ENCODE results near the gene TMEM120B.
A peak's percentile ranks its signal among the peaks of the same experiment; 100 is the strongest.
"Not testable (repeated sequence)": the region's sequence is repeated elsewhere in the genome, so short reads cannot be mapped to it uniquely, and the experiment has no call there.

TMEM120B gene

GRCh38 chr12:121733849-121734248, 21.3 kb downstream of the TMEM120B start:
- no peak for TF ChIP-seq JUND (IDR thresholded peaks at IDR 0.05; ENCODE audit: low read depth)
- in situ Hi-C loops (cut with HindIII; ENCODE audit: low pct_unique_long_range_greater_than_20kb, low sequenced_read_pairs), result no loop called here
- DNase-seq (ENCODE audit: low read depth in 1 of 2, low spot score in 1 of 2), result no peak

- in situ Hi-C loops (cut with HindIII; ENCODE audit: low pct_unique_long_range_greater_than_20kb, low sequenced_read_pairs), result no loop called here
- no peak for TF ChIP-seq JUND (IDR thresholded peaks at IDR 0.05; ENCODE audit: low read depth)
- no peak for DNase-seq (ENCODE audit: low read depth in 1 of 2, low spot score in 1 of 2)
These were observed 25.8 kb downstream of the TMEM120B start for GRCh38 chr12:121738340-121738858.

GRCh38 chr12:121740847-121741246, 28.3 kb downstream of the TMEM120B start:
- TF ChIP-seq JUND (IDR thresholded peaks at IDR 0.05; ENCODE audit: low read depth), result no peak
- in situ Hi-C loops (cut with HindIII; ENCODE audit: low pct_unique_long_range_greater_than_20kb, low sequenced_read_pairs), result no loop called here
- DNase-seq (ENCODE audit: low read depth in 1 of 2, low spot score in 1 of 2), result no peak

- in situ Hi-C loops (cut with HindIII; ENCODE audit: low pct_unique_long_range_greater_than_20kb, low sequenced_read_pairs), result no loop called here
- no peak for TF ChIP-seq JUND (IDR thresholded peaks at IDR 0.05; ENCODE audit: low read depth)
- no peak for DNase-seq (ENCODE audit: low read depth in 1 of 2, low spot score in 1 of 2)
These were observed 29.2 kb downstream of the TMEM120B start for GRCh38 chr12:121741743-121742142.

- in situ Hi-C loops (cut with HindIII; ENCODE audit: low pct_unique_long_range_greater_than_20kb, low sequenced_read_pairs); DNase-seq (ENCODE audit: low read depth in 1 of 2, low spot score in 1 of 2): not testable (repeated sequence)
These were observed 33.0 kb downstream of the TMEM120B start for GRCh38 chr12:121745545-121745944.

- in situ Hi-C loops (cut with HindIII; ENCODE audit: low pct_unique_long_range_greater_than_20kb, low sequenced_read_pairs), result no loop called here
- TF ChIP-seq JUND (IDR thresholded peaks at IDR 0.05; ENCODE audit: low read depth), result no peak
- no peak for DNase-seq (ENCODE audit: low read depth in 1 of 2, low spot score in 1 of 2)
These were observed 35.6 kb downstream of the TMEM120B start for GRCh38 chr12:121748218-121748570.

GRCh38 chr12:121748571-121749265, 36.2 kb downstream of the TMEM120B start:
- DNase-seq (ENCODE audit: low read depth in 1 of 2, low spot score in 1 of 2), result peak; percentile 46 to 83
- in situ Hi-C loops (cut with HindIII; ENCODE audit: low pct_unique_long_range_greater_than_20kb, low sequenced_read_pairs), result no loop called here
- TF ChIP-seq JUND (IDR thresholded peaks at IDR 0.05; ENCODE audit: low read depth), result no peak

- no peak for TF ChIP-seq JUND (IDR thresholded peaks at IDR 0.05; ENCODE audit: low read depth)
- in situ Hi-C loops (cut with HindIII; ENCODE audit: low pct_unique_long_range_greater_than_20kb, low sequenced_read_pairs), result no loop called here
- no peak for DNase-seq (ENCODE audit: low read depth in 1 of 2, low spot score in 1 of 2)
These were observed 36.7 kb downstream of the TMEM120B start for GRCh38 chr12:121749267-121749666.

GRCh38 chr12:121750507-121750955, 38.0 kb downstream of the TMEM120B start:
- DNase-seq (ENCODE audit: low read depth in 1 of 2, low spot score in 1 of 2), result no peak
- in situ Hi-C loops (cut with HindIII; ENCODE audit: low pct_unique_long_range_greater_than_20kb, low sequenced_read_pairs), result no loop called here
- no peak for TF ChIP-seq JUND (IDR thresholded peaks at IDR 0.05; ENCODE audit: low read depth)

GRCh38 chr12:121751034-121751433, 38.5 kb downstream of the TMEM120B start:
- no peak for DNase-seq (ENCODE audit: low read depth in 1 of 2, low spot score in 1 of 2)
- no peak for TF ChIP-seq JUND (IDR thresholded peaks at IDR 0.05; ENCODE audit: low read depth)
- in situ Hi-C loops (cut with HindIII; ENCODE audit: low pct_unique_long_range_greater_than_20kb, low sequenced_read_pairs), result no loop called here

GRCh38 chr12:121751749-121752351, 39.3 kb downstream of the TMEM120B start:
- no peak for TF ChIP-seq JUND (IDR thresholded peaks at IDR 0.05; ENCODE audit: low read depth)
- DNase-seq (ENCODE audit: low read depth in 1 of 2, low spot score in 1 of 2), result no peak
- in situ Hi-C loops (cut with HindIII; ENCODE audit: low pct_unique_long_range_greater_than_20kb, low sequenced_read_pairs), result no loop called here

GRCh38 chr12:121753844-121754264, 41.3 kb downstream of the TMEM120B start:
- no peak for TF ChIP-seq JUND (IDR thresholded peaks at IDR 0.05; ENCODE audit: low read depth)
- in situ Hi-C loops (cut with HindIII; ENCODE audit: low pct_unique_long_range_greater_than_20kb, low sequenced_read_pairs), result no loop called here
- DNase-seq (ENCODE audit: low read depth in 1 of 2, low spot score in 1 of 2), result peak; percentile 58 to 79

- peak; percentile 91 to 93 for DNase-seq (ENCODE audit: low read depth in 1 of 2, low spot score in 1 of 2)
- no peak for TF ChIP-seq JUND (IDR thresholded peaks at IDR 0.05; ENCODE audit: low read depth)
- in situ Hi-C loops (cut with HindIII; ENCODE audit: low pct_unique_long_range_greater_than_20kb, low sequenced_read_pairs), result no loop called here
These were observed 42.3 kb downstream of the TMEM120B start for GRCh38 chr12:121754836-121755235.
